Omental fat pad (tissue), 4 donors: ENCODE measurements around the gene COPS2. TPM values are rescaled to one million over a fixed set of nuclear protein-coding genes. Genes with fewer than 3 reads are reported as not detected.

Source experiments
- ATAC-seq: fragments of 150-250 bp; one replicate; pipeline ENCODE4 v1.9.1; 2016; ENCODE audit warnings: mild to moderate bottlenecking, moderate library complexity; ENCODE audit not compliant: low FRiP score
- DNase-seq: peaks from one replicate; pipeline ENCODE4 v3.0.0-alpha.2; 2019; ENCODE audit warnings: low spot score
- total RNA-seq, 4 donors: library from RNA; depleted of rRNA; stranded (reverse); fragments of >200 nt; gene quantifications; one replicate each; pipeline ENCODE4 v1.1.0, GENCODE V29; 2016
- TF ChIP-seq, protein P1 (sequence below), 3 donors: fragments of 450-650 bp; IDR thresholded peaks; one replicate each; pipeline ENCODE4 v1.5.1; 2016 to 2017; ENCODE audit warnings: antibody characterized with exemption in 3 of 3, mild to moderate bottlenecking in 3 of 3, moderate library complexity in 2 of 3

COPS2 gene
- total RNA-seq, 4 donors from 2014 or later: 58.8 to 70.5 (median 60.4) TPM

GRCh38 chr15:49174902-49175301 lies 19.5 kb upstream of the COPS2 start:
- TF ChIP-seq, protein P1, sequence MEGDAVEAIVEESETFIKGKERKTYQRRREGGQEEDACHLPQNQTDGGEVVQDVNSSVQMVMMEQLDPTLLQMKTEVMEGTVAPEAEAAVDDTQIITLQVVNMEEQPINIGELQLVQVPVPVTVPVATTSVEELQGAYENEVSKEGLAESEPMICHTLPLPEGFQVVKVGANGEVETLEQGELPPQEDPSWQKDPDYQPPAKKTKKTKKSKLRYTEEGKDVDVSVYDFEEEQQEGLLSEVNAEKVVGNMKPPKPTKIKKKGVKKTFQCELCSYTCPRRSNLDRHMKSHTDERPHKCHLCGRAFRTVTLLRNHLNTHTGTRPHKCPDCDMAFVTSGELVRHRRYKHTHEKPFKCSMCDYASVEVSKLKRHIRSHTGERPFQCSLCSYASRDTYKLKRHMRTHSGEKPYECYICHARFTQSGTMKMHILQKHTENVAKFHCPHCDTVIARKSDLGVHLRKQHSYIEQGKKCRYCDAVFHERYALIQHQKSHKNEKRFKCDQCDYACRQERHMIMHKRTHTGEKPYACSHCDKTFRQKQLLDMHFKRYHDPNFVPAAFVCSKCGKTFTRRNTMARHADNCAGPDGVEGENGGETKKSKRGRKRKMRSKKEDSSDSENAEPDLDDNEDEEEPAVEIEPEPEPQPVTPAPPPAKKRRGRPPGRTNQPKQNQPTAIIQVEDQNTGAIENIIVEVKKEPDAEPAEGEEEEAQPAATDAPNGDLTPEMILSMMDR (IDR thresholded peaks at IDR 0.05): no peak

GRCh38 chr15:49171790-49172189 lies 16.4 kb upstream of the COPS2 start:
- no peak for ATAC-seq
- no peak for DNase-seq
- TF ChIP-seq, protein P1 (IDR thresholded peaks at IDR 0.05): no peak

More at GRCh38 chr15:49174902-49175301, 19.5 kb upstream of the COPS2 start:
- DNase-seq (no peak), ATAC-seq (no peak)

DNA sequence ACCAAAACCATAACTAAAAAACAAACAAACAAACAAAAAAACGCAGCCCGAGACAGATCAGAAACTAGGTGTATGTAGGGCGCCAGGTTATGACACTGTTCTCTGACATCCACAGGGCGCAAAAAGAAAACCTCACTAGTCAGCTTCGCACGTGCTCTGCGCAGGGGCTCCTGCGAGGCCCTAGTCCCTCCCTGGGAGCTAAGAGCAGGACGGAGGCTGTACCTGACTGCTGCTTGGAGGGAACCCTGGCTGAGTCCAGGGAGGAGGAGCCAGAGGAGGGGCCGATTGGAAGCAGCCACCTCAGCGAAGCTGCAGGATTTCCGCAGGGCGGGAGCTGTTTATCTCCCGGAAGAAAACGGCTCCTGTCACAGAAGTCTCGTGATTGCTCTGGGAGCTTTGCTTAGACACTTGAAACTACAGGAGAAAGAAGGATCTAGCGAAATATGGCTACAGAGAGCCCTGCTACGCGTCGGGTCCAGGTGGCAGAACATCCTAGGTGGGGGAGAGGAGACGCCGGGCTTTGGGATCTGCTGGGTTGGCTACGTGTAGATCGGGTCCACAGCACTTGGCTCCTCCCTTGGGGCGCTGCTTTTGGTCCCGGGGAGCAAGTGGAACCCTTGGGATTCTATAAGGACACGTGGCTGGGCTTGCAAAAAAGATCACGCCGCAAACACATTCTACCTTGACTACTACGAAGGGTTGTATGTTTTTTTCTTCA lies 14.6 kb upstream of the COPS2 start, which contains the start of gene GALK2:
TSS of gene GALK2 (plus strand) at position 368 of the 718 bp plus-strand sequence. CDS start at position 444, 76 bp downstream.
- ATAC-seq: peak; percentile 99
- TF ChIP-seq, protein P1 (IDR thresholded peaks at IDR 0.05): no peak
- peak; percentile 38 for DNase-seq

- DNase-seq (no peak), ATAC-seq (no peak)
- TF ChIP-seq, protein P1 (IDR thresholded peaks at IDR 0.05): no peak
Measured at GRCh38 chr15:49168016-49168415, 12.6 kb upstream of the COPS2 start.

GRCh38 chr15:49164865-49165264 lies 9.5 kb upstream of the COPS2 start:
- TF ChIP-seq, protein P1 (IDR thresholded peaks at IDR 0.05): no peak
- no peak for ATAC-seq

GRCh38 chr15:49163678-49164077 lies 8.3 kb upstream of the COPS2 start:
- TF ChIP-seq, protein P1 (IDR thresholded peaks at IDR 0.05): no peak
- DNase-seq (no peak), ATAC-seq (no peak)

More at GRCh38 chr15:49164865-49165264, 9.5 kb upstream of the COPS2 start:
- no peak for DNase-seq
